Amniotic epithelial cell (primary cell): ENCODE measurements around the gene FRRS1L.

Experiments used
- DNase-seq: peaks from one replicate; pipeline ENCODE4 v3.0.0-alpha.2; 2010; ENCODE audit warnings: low read depth

Gene FRRS1L

DNA sequence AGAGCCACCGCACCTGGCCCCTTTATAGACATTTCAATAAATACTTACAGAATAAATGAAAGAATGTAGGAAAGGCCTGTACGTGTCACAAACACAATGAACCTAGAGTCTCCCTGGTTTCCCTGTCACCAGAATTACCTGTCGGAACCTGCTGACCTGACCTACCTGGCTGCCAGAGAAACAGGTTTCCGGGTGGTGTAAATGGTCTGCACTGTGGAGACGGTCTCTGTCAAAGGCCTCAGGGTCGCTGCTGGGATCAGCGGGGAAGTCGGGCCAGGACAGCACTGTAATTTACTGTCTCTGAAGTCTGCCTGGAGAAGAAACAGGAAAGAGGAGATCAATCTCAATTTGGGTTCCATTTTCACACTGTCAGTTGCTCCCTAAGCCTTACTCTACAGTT is 9.3 kb upstream of the FRRS1L start:
- DNase-seq: no peak

DNA sequence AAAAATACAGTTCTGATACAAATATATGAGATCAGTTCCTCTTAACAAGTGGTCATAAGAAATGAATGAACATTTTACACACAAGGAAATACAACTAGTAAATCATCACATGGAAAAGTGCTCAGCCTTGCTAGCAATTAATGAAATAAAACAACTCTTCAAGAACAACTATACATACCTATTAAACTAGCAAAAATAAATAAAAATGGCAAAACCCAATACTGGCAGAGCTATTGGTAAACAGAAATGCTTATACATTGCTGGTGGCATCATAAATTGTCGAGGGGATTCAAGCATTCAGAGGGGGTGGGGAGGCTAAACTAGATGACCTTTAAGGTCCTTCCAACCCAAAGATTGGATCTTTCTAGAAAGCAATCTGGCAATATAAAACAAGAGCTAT is 5.9 kb upstream of the FRRS1L start:
- no peak for DNase-seq

- peak; percentile 33 for DNase-seq
Measured at GRCh38 chr9:109171926-109172325, 4.9 kb upstream of the FRRS1L start.

- no peak for DNase-seq
Measured at GRCh38 chr9:109168170-109168569, 1.1 kb upstream of the FRRS1L start.

- no peak for DNase-seq
Measured at GRCh38 chr9:109167716-109168115, 667 bp upstream of the FRRS1L start.

DNA sequence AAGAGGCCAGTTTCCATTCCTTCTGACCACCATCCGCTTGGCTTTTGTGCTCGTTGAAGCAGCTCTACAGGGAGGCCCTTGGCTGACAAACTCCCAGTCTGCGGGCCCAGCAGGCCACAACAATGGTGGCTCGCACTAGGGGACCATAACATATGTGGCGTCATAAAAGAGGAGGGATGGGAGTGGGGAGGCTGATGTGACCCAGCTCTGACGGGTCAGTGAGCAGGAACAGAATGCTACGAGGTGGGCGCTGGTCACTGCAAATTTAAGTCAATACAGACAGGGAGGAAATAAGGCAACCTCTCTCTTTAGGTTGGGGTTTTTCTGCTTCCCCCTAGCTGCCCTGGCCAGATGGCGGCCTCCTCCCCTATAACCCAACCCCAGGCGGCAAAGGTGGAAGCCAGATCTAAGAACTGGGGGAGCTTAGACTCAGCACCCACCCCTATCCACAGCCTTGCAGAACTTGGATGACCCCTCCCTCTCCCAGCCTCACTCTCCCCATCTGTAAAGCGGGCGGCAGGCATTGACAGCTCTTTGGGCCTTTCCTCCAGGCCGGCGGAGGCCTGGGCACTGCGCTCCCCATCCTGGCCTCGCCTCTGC is 778 bp downstream of the FRRS1L start:
- no peak for DNase-seq

DNA sequence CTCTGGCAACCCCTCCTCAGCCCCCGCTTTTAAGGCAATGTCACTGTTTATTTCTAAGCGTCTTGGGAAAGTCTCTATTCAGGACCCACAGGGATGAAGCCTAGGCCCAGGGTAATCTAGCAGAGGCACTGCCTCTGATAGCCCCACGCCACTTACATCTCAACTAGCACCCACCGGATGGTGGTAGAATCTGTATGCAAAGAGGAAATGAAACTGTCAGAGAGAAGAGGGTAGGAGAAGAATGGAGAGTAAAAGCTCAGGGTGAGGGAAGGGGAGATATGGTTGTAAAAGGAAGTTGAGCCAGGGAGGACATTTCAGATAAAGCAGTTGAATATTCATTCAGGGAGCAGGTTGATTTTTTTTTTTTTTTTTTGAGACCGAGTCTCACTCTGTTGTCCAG is 3.0 kb downstream of the FRRS1L start:
- no peak for DNase-seq

DNA sequence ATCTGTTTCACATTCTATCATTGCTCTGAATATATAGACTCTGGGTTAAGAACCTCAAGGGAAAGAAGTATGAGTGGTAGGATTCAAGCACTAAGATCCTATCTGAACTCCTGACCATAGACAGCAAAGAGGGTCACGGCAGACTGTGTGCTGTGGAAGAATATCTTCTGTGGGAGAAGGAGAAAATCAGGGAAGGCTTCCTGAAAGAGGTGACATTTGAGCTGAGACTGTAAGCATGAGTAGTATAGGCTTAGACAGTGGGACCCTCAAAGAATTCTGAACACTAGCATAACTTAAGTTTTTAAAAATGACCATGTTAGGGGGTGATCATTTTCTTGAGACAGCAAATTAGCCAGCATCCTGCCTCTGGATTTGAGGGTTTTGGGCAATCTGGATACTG is 3.9 kb downstream of the FRRS1L start:
- no peak for DNase-seq

GRCh38 chr9:109162677-109163076 is 4.4 kb downstream of the FRRS1L start:
- no peak for DNase-seq

DNA sequence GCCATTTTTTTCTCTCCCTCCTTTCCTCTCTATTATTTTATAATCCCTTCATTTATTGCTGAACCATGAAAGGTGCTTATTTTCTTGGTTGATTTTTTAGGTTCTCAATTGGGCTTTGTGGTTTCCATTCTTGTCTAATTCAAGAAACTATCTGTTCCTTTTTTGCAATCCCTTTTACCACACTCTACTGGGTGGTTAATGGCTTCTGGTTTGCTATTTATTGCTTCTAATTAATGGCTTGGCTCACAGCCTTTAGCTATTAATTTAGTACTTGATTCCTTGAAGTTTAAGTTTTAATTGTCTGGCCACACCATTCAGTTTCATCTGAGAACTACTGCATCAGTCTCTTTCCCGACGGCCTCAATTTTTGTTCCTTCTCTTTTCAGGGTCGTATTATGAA is 5.6 kb downstream of the FRRS1L start:
- no peak for DNase-seq

GRCh38 chr9:109159583-109159982 is 7.5 kb downstream of the FRRS1L start:
- no peak for DNase-seq

GRCh38 chr9:109158651-109159050 is 8.4 kb downstream of the FRRS1L start:
- DNase-seq: no peak

DNA sequence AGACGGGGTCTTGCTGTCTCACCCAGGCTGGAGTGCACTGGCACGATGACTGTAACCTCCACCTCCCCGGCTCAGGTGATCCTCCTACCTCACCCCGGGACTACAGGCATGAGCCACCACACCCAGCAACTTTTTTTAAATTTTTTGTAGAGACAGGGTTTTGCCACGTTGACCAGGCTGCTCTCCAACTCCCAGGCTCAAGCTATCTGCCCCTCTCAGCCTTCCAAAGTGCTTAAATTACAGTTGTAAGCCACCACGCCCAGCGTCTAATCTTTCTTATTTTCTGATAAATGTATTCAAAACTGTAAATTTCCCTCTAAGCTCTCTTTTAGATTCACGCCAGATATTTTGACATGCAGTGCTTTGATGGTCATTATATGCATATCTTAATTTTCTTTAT is 10.3 kb downstream of the FRRS1L start:
- no peak for DNase-seq

GRCh38 chr9:109150925-109151545 is 16.0 kb downstream of the FRRS1L start:
- no peak for DNase-seq

DNA sequence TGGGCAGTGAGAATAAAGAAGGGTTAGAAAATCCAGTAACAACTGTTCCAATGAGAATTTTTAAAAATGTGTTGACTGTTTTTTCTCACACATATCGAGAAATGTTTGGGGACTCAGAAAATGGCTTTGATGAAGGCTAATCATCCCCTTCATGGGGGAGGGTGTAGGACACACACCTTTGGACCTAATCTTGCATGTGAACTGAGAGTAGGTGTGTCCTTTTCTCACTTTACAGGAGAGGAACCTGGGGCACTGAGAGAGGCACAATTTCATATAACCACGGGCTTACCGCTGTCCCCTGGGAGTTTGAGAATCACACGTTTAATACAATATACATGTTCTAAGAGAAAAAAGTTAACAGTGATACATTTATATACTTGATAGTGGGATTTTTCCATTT is 17.3 kb downstream of the FRRS1L start:
- no peak for DNase-seq

DNA sequence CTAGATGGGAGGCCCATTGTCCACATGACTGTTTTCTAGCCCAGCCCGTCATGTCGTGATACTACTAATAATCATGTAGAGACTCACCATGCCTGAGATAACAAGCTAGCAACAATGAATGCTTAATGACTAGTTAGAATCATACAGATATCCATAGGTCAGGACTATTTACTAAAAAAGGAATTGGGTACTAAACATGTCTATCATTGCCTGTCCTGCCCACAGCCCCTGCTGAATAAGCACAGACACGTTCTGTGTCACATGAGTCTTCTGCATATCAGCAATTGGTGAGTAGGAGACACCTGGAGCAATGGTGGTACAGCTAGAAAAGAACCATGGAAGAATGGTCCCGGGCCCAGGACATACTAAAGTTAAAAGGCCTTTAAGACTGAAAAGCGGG is 18.0 kb downstream of the FRRS1L start:
- DNase-seq: no peak

DNA sequence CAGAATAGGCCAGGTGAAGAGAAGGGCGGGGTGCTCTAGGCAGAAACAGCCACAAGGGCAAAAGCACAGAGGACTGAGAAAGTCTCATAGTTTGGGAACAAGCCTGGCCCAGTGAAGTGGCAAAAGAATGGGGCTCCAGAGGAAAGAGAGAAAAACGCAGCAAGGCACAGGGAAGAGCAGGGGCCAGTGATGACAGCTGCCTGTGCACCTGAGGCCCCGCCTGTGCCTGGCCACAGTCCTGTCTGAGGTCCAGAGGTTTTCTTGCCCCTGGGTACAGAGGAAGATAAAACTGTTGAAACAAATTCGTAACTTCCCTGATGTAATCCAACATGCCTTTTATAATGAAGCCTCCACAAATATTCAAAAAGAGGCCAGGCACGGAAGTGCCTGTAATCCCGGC is 22.0 kb downstream of the FRRS1L start:
- DNase-seq: no peak

- DNase-seq: peak; percentile 20
Measured at GRCh38 chr9:109143881-109144562, 23.0 kb downstream of the FRRS1L start.

DNA sequence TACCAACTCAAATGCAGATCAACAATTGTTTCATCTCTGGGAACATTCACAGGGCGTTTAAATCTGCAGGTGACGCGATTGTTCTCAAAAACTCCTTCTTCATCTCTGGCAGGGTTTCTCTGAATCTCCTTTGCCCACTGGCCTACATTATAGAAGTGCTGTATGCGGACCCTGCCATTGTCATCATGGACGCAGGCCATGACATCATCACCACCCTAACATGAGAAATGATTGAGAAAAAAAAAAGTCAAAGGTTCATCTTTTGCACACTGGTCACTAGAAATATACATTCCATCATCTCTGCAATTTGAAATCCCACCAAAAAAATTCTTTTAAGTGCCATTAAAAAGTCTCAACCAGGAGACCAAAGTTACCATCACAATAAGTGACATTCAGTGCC is 25.7 kb downstream of the FRRS1L start:
- no peak for DNase-seq

DNA sequence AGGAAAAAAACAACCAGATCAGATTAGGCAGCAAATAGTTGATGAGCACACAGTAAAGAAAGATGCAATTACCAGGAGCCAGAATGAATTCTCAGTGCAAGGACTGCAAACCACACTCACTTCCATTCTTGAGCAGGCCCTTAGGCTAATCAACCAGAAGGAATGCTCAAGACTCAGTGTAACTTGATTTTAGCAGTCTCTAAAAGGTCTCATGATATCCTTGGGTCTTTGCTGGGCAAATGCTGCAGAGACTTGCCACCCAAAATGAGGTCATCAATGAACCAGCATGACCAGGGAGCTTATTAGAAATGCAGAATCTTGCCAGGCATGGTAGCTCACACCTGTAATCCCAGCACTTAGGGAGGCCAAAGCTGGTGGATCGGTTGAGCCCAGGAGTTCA is 27.2 kb downstream of the FRRS1L start:
- no peak for DNase-seq

DNA sequence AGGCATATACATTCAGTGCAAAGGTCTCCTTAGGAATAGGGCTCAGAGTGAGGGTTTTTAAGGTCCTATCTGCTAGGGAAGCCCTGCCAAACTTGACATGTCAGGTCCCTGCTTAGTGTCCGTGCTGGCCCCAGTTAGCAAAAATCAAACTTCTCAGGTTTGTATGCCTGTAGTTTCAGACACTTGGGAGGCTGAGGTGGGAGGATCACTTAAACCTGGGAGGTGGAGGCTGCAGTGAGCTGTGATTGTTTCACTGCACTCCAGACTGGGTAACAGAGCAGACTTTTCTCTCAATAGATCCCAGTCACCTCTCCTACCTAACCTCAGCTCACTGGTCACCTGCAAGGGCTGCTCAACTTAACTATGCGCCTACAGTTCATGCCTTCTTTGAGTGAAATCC is 28.6 kb downstream of the FRRS1L start:
- DNase-seq: no peak

DNA sequence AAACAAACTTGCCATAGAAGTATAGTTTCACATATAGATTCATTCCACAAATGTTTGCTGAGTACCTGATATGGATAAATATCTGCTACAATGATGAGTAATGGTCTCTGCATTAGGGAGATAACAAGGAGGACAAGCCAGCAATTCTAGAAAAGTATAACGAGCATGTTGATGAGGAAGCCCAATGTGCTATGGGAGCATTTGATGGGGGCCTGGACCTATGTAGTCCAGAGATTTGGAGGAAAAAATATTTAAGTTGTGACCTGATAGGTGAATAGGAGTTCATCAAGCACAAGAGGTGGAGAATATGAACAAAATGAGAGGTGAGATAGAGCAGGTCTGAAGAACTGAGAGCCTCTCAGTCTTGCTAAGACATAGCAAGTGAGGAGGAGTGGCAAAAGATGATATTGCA is 32.9 kb downstream of the FRRS1L start:
- DNase-seq: no peak

DNA sequence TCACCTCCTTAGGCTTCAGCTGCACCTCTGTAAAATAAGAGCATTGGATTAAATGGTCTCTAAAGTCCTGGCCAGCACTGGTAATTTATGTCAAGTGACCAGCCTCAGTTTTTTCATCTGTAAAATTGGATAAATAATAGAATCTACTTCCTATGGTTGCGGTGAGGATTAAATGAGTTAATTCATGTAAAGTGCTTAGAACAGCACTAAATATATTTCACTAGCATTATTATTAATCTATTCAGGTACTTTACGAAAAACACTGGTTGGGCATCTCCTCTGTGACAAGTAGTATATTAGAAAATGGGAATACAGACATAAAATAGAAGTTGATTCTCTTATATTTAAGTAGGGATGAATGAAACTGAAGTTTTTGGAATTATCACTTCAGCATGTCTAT is 33.5 kb downstream of the FRRS1L start:
- DNase-seq: no peak

DNA sequence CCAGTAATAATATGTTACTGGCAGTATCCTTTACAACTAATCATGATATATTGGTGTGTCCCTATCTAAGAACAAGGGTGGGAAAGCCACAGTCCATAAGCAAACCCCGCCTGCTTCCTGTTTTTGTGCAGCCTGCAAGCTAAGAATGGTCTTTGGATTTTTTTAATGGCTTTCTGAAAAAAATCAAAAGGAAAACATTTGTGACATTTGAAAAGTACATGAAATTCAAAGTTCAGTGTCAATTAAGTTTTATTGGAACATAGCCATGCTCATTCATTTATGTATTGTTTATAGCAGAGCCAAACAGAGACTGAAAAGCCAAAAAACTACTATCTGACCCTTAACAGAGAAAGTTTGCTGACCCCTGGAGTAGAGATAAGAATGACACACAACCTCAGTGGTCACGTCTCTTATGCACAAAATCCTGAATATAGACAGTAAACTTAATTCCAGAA is 34.5 kb downstream of the FRRS1L start:
- no peak for DNase-seq
